Body of pancreas (tissue), 4 donors: ENCODE measurements around the gene GNG14. TPM values are rescaled to one million over a fixed set of nuclear protein-coding genes. Genes with fewer than 3 reads are reported as not detected.
"Not testable (repeated sequence)": the region's sequence is repeated elsewhere in the genome, so short reads cannot be mapped to it uniquely, and the experiment has no call there.

Experiments
- ATAC-seq: fragments of 150-250 bp; one replicate; pipeline ENCODE4 v1.9.1; 2016
- DNase-seq, 4 donors: peaks; one replicate each; pipeline ENCODE4 v3.0.0-alpha.2; 2019
- H3K27ac ChIP-seq, 4 donors: fragments of 200-600 bp; sonication (generic); 1 replicate in 3 of 4; 2 replicates in 1 of 4; pipeline versions ENCODE4 v1.5.1 to v1.6.1; 2016 to 2019; ENCODE audit warnings: mild to moderate bottlenecking in 1 of 4, mixed read lengths in 1 of 4, moderate library complexity in 1 of 4
- H3K27me3 ChIP-seq, 2 donors: fragments of 200-600 bp; sonication (generic); one replicate each; pipeline ENCODE4 v1.6.0; 2016; ENCODE audit warnings: mild to moderate bottlenecking in 1 of 2
- H3K36me3 ChIP-seq, 2 donors: fragments of 200-600 bp; sonication (generic); replicated peaks in 1 of 2; 2 replicates each; pipeline ENCODE4 v1.5.1; 2016; ENCODE audit warnings: low read depth in 2 of 2; ENCODE audit not compliant: insufficient read depth in 1 of 2
- H3K4me1 ChIP-seq: fragments of 200-600 bp; sonication (generic); one replicate; pipeline ENCODE4 v1.6.0; 2016
- H3K4me3 ChIP-seq, 2 donors: fragments of 200-600 bp; sonication (generic); 1 replicate in 1 of 2; 2 replicates in 1 of 2; pipeline ENCODE4 v1.5.1; 2016 to 2019
- H3K9me3 ChIP-seq, 3 donors: fragments of 200-600 bp; sonication (generic); 1 replicate in 2 of 3; 2 replicates in 1 of 3; pipeline ENCODE4 v1.5.1; 2016
- POLR2A ChIP-seq, 3 donors: fragments of 450-650 bp; IDR thresholded peaks; one replicate each; pipeline ENCODE4 v1.6.1; 2016; ENCODE audit warnings: antibody characterized with exemption in 3 of 3, mild to moderate bottlenecking in 2 of 3
- WGBS, 2 donors: methylation state at CpG; one replicate each; pipeline ENCODE4 v1.1.5; 2017; 5-methylcytosine and 5-hydroxymethylcytosine counted together
- intact Hi-C: fragments of 100-400 bp; cut with DNase I; formaldehyde crosslinking; loops from one replicate; pipeline ENCODE4 v1.15.1; 2023
- total RNA-seq, 2 donors: library from RNA; depleted of rRNA; stranded (reverse); fragments of >200 nt; gene quantifications; one replicate each; pipeline ENCODE4 v1.1.0, GENCODE V29; 2016
- TF ChIP-seq, protein P1 (sequence below), 7 experiments: fragments of 450-650 bp in 4 of 7; fragments of 200-600 bp in 3 of 7; sonication (generic) in 3 of 7; IDR thresholded peaks; one replicate each; pipeline ENCODE4 v1.5.1; 2016 to 2019; ENCODE audit warnings: antibody characterized with exemption in 7 of 7

The GNG14 gene
- total RNA-seq, 2 donors from 2014 or later: not detected

- ATAC-seq (no peak), DNase-seq (peak; percentile 54 to 64 (median 60))
- 4 to 5% methylated on average over 25 to 28 of the region's 28 CpGs for WGBS, 2 donors
- H3K4me1 ChIP-seq: peaks cover 37% of the 10 kb centered on the region
- no peaks in the 10 kb centered on the region for H3K27me3 ChIP-seq
- H3K9me3 ChIP-seq: no peaks in the 10 kb centered on the region
- no peaks in the 10 kb centered on the region for H3K36me3 ChIP-seq
- peak within 1 kb of the TSS; percentile 53 to 93 (median 88) for H3K27ac ChIP-seq
- H3K4me3 ChIP-seq: peak within 1 kb of the TSS; percentile 14 to 27
- intact Hi-C loops: no loop called here
- TF ChIP-seq POLR2A (IDR thresholded peaks at IDR 0.05): peak in 1 of 3 donors; percentile 14
- TF ChIP-seq, protein P1, sequence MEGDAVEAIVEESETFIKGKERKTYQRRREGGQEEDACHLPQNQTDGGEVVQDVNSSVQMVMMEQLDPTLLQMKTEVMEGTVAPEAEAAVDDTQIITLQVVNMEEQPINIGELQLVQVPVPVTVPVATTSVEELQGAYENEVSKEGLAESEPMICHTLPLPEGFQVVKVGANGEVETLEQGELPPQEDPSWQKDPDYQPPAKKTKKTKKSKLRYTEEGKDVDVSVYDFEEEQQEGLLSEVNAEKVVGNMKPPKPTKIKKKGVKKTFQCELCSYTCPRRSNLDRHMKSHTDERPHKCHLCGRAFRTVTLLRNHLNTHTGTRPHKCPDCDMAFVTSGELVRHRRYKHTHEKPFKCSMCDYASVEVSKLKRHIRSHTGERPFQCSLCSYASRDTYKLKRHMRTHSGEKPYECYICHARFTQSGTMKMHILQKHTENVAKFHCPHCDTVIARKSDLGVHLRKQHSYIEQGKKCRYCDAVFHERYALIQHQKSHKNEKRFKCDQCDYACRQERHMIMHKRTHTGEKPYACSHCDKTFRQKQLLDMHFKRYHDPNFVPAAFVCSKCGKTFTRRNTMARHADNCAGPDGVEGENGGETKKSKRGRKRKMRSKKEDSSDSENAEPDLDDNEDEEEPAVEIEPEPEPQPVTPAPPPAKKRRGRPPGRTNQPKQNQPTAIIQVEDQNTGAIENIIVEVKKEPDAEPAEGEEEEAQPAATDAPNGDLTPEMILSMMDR (IDR thresholded peaks at IDR 0.05): no peak
Measured at GRCh38 chr19:12723641-12724426, 36.0 kb downstream of the GNG14 start, which contains the start of gene TNPO2. TSS of gene TNPO2 (minus strand) at chr19:12723932. CDS start at chr19:12720977, 2,955 bp downstream.

GRCh38 chr19:12725612-12726011 is 37.8 kb downstream of the GNG14 start:
- DNase-seq, ATAC-seq, H3K36me3 ChIP-seq, H3K27me3 ChIP-seq, H3K27ac ChIP-seq, intact Hi-C loops, H3K4me3 ChIP-seq, H3K9me3 ChIP-seq: not testable (repeated sequence)
- H3K4me1 ChIP-seq: peaks cover 29% of the 10 kb centered on the region
- WGBS, 2 donors: 87 to 96% methylated on average over 10 of the region's 10 CpGs

GRCh38 chr19:12726988-12727316 is 39.2 kb downstream of the GNG14 start:
- intact Hi-C loops: no loop called here
- Histone ChIP-seq H3K36me3 (peaks cover 8 to 15% of the 10 kb centered on the region in 2 donors), H3K9me3 (no peaks in the 10 kb centered on the region), H3K4me1 (peaks cover 24% of the 10 kb centered on the region), H3K27ac (no peak overlapping the region), H3K4me3 (no peak overlapping the region), H3K27me3 (no peaks in the 10 kb centered on the region)
- DNase-seq: no peak
- TF ChIP-seq, protein P1 (IDR thresholded peaks at IDR 0.05): no peak
- TF ChIP-seq POLR2A (IDR thresholded peaks at IDR 0.05): no peak
- WGBS, 2 donors: 90% methylated on average over 2 of the region's 2 CpGs
- no peak for ATAC-seq

DNA sequence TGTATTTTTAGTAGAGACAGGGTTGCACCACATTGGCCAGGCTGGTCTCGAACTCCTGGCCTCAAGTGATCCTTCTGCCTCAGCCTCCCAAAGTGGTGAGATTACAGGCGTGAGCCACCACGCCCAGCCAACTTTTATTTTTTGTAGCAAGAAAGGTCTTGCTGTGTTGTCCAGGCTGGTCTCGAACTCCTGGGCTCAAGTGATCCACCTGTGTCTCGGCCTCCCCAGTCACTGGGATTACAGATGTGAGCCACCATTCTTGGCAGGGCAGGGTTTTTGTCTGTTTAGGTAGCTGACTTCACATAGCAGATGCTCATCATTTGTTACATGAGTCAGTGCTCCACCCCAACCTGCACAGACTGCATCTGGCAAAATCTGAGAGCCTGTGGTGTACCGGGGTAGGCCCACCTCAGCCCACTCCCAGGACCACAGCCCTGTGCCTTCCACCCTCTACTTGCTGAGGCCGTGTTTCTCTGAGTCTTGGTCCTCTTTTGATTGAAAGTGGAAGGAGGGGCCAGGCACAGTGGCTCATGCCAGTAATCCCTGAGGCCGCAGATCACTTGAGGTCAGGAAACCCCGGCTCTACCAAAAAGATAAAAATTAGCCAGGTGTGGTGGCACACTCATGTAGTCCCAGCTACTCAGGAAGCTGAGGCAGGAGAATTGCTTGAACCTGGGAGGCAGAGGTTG is 40.1 kb downstream of the GNG14 start:
- intact Hi-C loops: no loop called here
- ATAC-seq (no peak), DNase-seq (no peak)
- no peak overlapping the region for H3K4me3 ChIP-seq
- no peaks in the 10 kb centered on the region for H3K27me3 ChIP-seq
- WGBS, 2 donors: 89 to 90% methylated on average over 8 to 9 of the region's 9 CpGs
- TF ChIP-seq, protein P1 (IDR thresholded peaks at IDR 0.05): no peak
- no peak for TF ChIP-seq POLR2A (IDR thresholded peaks at IDR 0.05)
- H3K9me3 ChIP-seq: no peaks in the 10 kb centered on the region
- H3K27ac ChIP-seq: no peak overlapping the region
- peaks cover 31% of the 10 kb centered on the region for H3K4me1 ChIP-seq
- H3K36me3 ChIP-seq: peaks cover 8 to 15% of the 10 kb centered on the region in 2 donors

- Histone ChIP-seq H3K4me3 (no peak overlapping the region), H3K27ac (no peak overlapping the region), H3K27me3 (no peaks in the 10 kb centered on the region), H3K4me1 (peaks cover 26% of the 10 kb centered on the region), H3K9me3 (no peaks in the 10 kb centered on the region), H3K36me3 (peaks cover 8 to 15% of the 10 kb centered on the region in 2 donors)
- ATAC-seq: no peak
- 82 to 86% methylated on average over 3 of the region's 3 CpGs for WGBS, 2 donors
- DNase-seq: no peak
- TF ChIP-seq, protein P1 (IDR thresholded peaks at IDR 0.05): no peak
- no peak for TF ChIP-seq POLR2A (IDR thresholded peaks at IDR 0.05)
- intact Hi-C loops: no loop called here
Measured at GRCh38 chr19:12730064-12730463, 42.3 kb downstream of the GNG14 start.
